Fibroblast of pulmonary artery (primary cell): ENCODE results near the gene GNGT1.
A peak's percentile ranks its signal among the peaks of the same experiment; 100 is the strongest.
"Not testable (repeated sequence)": the region's sequence is repeated elsewhere in the genome, so short reads cannot be mapped to it uniquely, and the experiment has no call there.

Experiments used
- DNase-seq: peaks from one replicate; pipeline ENCODE4 v3.0.0-alpha.2; 2010; ENCODE audit warnings: low read depth
- H3K4me3 ChIP-seq: replicated peaks from 2 replicates; pipeline ENCODE4 v1.5.1; 2011; ENCODE audit warnings: low read depth, mild to moderate bottlenecking, control low read depth, low read length, moderate library complexity
- TF ChIP-seq, protein P1 (sequence below): IDR thresholded peaks from 2 replicates; pipeline ENCODE4 v1.5.1; 2011; ENCODE audit warnings: mild to moderate bottlenecking, control low read depth, low read length, inconsistent platforms; ENCODE audit errors: missing control alignments

The GNGT1 gene

DNA sequence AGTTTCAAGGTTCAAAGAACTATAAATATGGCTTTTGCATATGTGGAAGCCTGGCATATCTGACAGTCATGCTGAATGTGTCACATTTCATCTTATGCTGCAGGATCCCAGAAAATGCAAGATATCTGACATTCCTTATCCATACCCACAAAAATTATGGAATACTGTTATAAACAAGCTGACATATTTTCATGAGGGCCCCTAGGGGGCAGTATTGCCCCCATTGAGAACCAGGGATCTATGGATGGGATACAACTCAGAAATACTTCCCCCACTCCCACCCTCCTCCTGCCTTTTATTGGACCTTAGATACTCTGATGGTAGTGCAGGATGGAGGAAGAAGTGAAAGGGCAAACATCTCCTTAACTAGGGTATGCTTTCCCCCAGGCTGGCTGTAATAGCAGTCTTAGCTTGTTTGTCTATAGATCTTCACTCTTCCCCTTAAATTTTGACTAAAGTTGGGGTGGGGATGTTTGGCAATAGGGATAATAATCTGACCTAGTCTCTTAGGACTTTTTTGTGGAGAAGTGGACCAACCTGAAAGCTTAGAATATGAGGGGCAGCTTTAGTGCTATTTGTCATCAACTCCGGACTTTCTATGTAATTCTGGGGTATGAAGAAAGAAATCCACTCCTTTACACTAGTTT, 3.5 kb upstream of the GNGT1 start:
- H3K4me3 ChIP-seq: no peak overlapping the region
- DNase-seq: peak; percentile 89

DNA sequence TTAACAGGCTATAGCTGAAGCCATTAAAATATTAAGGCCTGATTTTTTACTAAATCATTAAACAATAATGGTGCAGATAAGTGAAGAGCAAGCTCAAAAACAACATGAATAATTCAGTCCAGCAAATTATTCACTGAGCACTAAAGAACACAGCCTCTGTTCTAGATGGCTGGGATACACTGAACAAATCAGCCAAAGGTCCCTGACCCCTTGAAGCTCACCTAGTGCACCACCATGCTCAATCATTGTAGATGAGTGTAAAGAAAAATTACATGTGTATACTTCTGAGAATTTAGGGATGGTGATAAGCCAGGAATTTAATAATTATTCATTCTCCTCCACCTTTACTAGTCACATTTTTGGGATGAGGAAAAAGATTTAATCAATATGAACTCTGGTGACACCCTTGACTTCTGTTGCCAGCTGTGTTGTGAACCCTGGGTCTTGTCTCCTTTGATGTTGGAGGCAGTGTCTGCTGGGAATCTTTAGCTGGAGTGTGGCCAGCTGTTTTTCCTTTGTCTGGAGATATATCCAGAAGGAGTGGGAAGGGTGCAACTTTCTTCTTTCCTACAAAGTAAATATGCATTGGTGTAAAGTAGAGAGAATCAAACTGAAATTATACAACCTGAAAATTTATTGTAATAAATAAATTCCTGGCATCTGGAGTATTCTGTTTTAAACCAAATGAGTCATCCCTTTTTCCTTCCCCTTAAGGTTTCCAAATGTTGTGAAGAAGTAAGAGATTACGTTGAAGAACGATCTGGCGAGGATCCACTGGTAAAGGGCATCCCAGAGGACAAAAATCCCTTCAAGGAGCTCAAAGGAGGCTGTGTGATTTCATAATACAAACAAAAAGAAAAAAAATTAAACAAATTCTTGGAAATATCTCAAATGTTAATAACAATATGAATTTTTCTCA, 4.0 kb downstream of the GNGT1 start:
- TF ChIP-seq, protein P1, sequence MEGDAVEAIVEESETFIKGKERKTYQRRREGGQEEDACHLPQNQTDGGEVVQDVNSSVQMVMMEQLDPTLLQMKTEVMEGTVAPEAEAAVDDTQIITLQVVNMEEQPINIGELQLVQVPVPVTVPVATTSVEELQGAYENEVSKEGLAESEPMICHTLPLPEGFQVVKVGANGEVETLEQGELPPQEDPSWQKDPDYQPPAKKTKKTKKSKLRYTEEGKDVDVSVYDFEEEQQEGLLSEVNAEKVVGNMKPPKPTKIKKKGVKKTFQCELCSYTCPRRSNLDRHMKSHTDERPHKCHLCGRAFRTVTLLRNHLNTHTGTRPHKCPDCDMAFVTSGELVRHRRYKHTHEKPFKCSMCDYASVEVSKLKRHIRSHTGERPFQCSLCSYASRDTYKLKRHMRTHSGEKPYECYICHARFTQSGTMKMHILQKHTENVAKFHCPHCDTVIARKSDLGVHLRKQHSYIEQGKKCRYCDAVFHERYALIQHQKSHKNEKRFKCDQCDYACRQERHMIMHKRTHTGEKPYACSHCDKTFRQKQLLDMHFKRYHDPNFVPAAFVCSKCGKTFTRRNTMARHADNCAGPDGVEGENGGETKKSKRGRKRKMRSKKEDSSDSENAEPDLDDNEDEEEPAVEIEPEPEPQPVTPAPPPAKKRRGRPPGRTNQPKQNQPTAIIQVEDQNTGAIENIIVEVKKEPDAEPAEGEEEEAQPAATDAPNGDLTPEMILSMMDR: no peak
- H3K4me3 ChIP-seq: no peak overlapping the region
- DNase-seq: peak; percentile 95

More for the DNA sequence above, 3.5 kb upstream of the GNGT1 start:
- TF ChIP-seq, protein P1: peak; percentile 89

DNA sequence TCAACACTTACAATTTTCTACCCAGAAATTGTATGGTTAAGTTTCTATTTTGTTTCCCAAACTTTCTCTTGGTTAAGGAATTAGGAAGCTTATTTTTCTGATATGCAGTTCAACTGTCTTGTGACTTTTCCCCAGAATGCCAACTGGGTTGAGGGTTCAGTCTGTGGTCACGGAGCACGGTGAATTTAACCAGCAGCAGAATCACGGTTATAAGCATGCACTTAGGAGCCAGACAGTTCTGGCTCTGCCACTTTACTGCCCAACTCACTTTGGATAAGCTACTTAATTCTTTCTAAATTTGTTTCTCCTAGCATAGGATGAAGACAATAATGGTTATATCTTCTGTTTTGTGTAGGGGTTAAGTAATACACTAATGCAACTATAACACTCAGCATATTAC, 4.9 kb downstream of the GNGT1 start:
- not testable (repeated sequence) for H3K4me3 ChIP-seq, DNase-seq

DNA sequence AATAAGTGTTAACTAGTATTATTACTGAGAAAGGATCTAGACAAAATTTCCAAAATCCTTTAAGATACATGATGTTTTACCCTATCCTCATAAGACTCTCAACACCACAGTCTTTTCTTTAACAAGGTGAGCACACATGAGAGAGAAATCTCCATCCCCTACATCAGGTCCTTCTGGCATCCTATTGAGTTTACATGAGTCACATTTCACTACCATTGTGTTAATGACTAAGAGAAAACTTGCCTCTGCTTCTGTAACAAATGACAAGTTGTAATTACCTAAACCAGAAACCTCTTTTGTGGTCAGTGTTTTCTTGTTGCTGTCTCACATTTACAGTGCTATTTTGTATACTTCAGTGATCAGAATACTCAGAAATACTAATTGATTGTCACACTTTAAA, 5.3 kb downstream of the GNGT1 start:
- DNase-seq, H3K4me3 ChIP-seq: not testable (repeated sequence)

DNA sequence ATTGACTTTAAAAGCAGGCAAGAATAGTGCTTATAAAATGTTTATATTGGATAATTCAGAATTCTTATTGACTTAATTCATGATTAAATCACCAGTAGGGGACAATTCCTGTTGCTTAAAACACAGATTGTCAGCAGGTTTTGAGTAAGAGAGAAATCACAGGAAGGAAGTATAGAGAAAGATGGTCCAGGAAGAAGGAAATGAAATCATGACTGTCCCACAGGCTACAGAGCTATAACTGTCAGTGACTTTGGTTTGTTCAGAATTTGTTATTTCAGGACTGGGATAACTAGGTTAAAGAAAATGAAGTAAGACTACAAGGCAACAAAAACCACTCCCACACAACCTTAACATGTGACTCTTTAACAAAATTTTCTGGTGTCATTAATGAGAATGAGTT, 6.8 kb downstream of the GNGT1 start:
- H3K4me3 ChIP-seq: no peak overlapping the region
- TF ChIP-seq, protein P1: no peak
- no peak for DNase-seq

GRCh38 chr7:93914581-93915066, 8.3 kb downstream of the GNGT1 start:
- TF ChIP-seq, protein P1: no peak
- DNase-seq: peak; percentile 95
- H3K4me3 ChIP-seq: peak overlapping the region; percentile 24

DNA sequence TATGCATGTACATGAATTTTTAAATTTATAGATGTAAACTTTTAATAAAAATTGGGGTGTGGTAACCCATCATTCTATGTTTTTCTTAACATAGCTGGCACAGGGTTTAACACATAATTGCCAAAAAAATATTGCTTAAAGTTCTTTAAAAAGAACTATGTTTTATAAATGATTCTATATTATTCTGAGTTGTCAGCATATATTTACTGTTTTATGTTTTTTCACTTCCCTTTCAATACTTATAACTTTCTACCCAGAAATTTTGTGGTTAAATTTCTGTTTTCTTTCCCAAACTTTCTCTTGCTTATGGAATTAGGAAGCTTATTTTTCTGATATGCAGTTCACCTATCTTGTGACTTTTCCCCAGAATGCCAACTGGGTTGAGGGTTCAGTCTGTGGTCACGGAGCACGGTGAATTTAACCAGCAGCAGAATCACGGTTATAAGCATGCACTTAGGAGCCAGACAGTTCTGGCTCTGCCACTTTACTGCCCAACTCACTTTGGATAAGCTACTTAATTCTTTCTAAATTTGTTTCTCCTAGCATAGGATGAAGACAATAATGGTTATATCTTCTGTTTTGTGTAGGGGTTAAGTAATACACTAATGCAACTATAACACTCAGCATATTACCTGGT, 9.0 kb downstream of the GNGT1 start:
- DNase-seq, H3K4me3 ChIP-seq: not testable (repeated sequence)

- not testable (repeated sequence) for DNase-seq, H3K4me3 ChIP-seq
These were observed 9.5 kb downstream of the GNGT1 start for GRCh38 chr7:93915888-93916287.

DNA sequence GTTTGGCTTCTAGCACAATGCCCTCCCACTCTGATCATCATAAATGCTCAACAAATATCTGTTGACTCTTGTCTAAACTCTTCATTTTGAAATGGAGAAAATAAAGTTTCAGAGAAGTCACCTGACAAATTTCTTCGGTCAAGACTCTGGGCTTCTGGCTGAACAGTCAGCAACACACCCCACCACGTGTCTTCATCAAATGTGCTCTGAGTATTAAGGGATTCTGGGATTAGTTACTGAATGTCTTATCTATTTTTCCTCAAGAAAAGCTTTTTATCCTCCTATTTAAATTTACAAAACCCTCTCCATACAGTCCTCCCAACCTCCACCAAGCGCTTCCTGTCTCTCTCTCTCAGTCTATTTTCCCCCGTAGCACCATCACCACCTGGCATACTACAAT, 9.9 kb downstream of the GNGT1 start:
- H3K4me3 ChIP-seq, DNase-seq: not testable (repeated sequence)
